WERI-Rb-1 (cell line): ENCODE data around the gene SZT2.

Experiments used
- DNase-seq: peaks from one replicate; pipeline ENCODE4 v3.0.0-alpha.2; 2020
- H3K27ac ChIP-seq: fragments of 250-450 bp; sonication (Bioruptor Pico); 2 replicates; pipeline ENCODE4 v1.5.1; 2020; ENCODE audit warnings: mild to moderate bottlenecking, moderate library complexity
- H3K27me3 ChIP-seq: fragments of 250-450 bp; sonication (Bioruptor Pico); 2 replicates; pipeline ENCODE4 v1.5.1; 2021; ENCODE audit warnings: mild to moderate bottlenecking, low read depth, moderate library complexity; ENCODE audit not compliant: insufficient read depth, severe bottlenecking
- H3K36me3 ChIP-seq: fragments of 250-450 bp; sonication (Bioruptor Pico); 2 replicates; pipeline ENCODE4 v1.5.1; 2020; ENCODE audit warnings: mild to moderate bottlenecking, moderate library complexity
- H3K4me3 ChIP-seq: 2 replicates; pipeline ENCODE4 v1.5.1; 2011; ENCODE audit warnings: low read depth, mild to moderate bottlenecking, control low read depth, low read length
- H3K9me3 ChIP-seq: fragments of 250-450 bp; sonication (Bioruptor Pico); 2 replicates; pipeline ENCODE4 v1.5.1; 2021; ENCODE audit warnings: mild to moderate bottlenecking, moderate library complexity; ENCODE audit not compliant: severe bottlenecking
- TF ChIP-seq, protein P1 (sequence below): IDR thresholded peaks from 2 replicates; pipeline ENCODE4 v1.5.1; 2011; ENCODE audit warnings: low read depth, mild to moderate bottlenecking, control low read depth, inconsistent platforms, low read length

Gene SZT2

DNA sequence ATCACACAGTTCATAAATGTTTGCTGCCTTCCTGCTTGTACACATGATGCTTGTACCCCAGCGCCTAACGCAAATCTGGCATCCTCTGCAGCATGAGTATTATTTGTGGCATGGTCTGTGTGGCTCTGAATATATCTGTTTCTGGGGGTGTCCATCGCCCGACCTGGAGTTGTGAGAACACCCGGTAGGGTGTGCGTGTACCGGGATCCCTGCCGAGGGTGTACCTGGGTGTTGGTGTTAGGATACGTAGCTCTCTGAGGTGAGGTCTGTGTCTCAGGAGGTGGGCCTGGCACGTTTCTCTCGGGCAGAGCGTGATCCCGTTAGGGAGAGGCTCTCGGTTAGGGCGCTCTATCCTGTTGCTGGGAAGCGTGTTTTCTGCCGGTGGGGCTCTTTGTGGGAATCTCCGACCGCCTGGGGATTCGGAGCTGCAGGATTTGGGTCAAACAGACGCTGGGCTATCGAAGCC, 41.3 kb upstream of the SZT2 start:
- peak; percentile 65 for DNase-seq
- Histone ChIP-seq H3K36me3 (no peaks in the 10 kb centered on the region), H3K27me3 (no peaks in the 10 kb centered on the region), H3K9me3 (no peaks in the 10 kb centered on the region), H3K27ac (peak overlapping the region; percentile 94), H3K4me3 (peak overlapping the region; percentile 73)
- TF ChIP-seq, protein P1, sequence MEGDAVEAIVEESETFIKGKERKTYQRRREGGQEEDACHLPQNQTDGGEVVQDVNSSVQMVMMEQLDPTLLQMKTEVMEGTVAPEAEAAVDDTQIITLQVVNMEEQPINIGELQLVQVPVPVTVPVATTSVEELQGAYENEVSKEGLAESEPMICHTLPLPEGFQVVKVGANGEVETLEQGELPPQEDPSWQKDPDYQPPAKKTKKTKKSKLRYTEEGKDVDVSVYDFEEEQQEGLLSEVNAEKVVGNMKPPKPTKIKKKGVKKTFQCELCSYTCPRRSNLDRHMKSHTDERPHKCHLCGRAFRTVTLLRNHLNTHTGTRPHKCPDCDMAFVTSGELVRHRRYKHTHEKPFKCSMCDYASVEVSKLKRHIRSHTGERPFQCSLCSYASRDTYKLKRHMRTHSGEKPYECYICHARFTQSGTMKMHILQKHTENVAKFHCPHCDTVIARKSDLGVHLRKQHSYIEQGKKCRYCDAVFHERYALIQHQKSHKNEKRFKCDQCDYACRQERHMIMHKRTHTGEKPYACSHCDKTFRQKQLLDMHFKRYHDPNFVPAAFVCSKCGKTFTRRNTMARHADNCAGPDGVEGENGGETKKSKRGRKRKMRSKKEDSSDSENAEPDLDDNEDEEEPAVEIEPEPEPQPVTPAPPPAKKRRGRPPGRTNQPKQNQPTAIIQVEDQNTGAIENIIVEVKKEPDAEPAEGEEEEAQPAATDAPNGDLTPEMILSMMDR = no peak

DNA sequence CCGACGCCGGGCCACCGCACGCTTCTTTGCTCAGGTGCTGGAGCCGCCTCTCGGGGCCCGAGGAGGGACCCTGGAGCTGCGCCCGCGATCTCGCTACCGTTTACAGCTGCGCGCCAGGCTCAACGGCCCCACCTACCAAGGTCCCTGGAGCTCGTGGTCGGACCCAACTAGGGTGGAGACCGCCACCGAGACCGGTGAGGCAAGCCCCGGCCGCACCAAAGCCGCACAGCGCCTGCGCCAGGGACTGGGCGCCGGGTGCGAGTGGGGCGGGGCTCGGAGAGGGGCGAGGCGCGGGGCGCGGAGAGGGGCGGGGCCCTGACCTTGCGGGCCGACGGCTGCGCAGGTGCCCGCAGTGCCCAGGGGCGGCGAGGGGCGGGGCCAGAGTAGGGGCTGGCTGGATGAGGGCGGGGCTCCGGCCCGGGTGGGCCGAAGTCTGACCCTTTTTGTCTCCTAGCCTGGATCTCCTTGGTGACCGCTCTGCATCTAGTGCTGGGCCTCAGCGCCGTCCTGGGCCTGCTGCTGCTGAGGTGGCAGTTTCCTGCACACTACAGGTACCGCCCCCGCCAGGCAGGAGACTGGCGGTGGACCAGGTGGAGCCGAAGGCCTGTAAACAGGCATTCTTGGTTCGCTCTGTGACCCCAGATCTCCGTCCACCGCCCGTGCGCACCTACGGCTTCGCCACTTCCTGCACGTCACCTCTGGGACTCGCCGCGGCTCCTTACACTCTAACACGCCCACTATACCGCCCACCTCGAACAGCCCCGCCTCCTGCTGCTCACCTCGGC, 40.7 kb upstream of the SZT2 start:
- no peaks in the 10 kb centered on the region for H3K9me3 ChIP-seq
- H3K27ac ChIP-seq = peak overlapping the region; percentile 94
- no peaks in the 10 kb centered on the region for H3K27me3 ChIP-seq
- DNase-seq = peak; percentile 93
- peak overlapping the region; percentile 73 for H3K4me3 ChIP-seq
- H3K36me3 ChIP-seq = no peaks in the 10 kb centered on the region
- TF ChIP-seq, protein P1 = no peak

DNA sequence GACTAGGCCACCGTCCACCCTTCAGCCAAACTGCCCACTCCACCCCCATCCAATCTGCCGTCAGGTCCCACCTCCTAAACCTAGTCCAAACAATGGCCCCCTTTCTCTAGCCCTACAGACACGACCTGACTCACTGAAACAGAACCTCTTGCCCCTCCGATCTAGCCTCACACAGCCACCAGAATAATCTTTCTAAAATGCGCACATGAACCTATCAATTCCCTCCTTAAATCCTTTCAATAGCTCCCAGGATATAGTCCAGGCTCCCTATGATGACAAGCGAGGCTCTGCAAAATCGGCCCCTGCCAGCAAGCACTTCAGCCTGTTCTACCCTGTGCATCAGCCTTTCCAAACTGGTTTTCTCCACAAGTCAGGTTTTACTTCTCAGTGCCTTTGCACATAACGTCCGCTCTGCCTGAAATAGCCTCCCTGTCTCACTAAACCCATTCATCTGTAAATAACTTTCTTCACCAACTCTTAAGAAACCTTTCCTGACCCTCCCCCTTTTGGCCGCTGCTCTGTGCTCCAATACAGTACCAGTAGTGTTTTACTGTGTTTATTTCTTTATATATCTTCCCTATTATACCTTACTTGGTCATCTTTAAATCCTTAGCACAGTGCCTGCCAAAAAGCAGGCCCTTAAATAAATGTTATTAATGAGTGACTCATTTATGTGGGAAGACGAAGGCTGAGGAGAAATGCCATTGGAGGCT, 39.9 kb upstream of the SZT2 start:
- no peaks in the 10 kb centered on the region for H3K36me3 ChIP-seq

DNA sequence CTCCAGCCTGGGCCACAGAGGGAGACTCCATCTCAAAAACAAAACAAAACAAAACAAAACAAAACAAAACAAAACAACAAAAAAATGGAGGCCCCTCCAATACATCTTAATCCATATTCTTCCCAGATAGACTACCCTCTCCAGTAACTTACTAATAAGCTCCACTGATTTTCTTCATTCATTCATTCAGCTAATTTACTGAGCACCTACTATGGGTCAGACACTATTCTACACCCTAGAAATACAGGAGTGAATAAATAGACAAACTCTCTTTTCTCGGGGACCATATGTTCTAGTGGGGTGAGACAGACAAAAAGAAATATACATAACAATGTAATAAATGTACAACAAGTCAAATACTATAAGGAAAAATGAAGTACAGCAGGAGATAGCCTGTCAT, 38.7 kb upstream of the SZT2 start:
- Histone ChIP-seq H3K27me3 (no peaks in the 10 kb centered on the region), H3K27ac (no peak overlapping the region), H3K4me3 (no peak overlapping the region), H3K9me3 (no peaks in the 10 kb centered on the region), H3K36me3 (no peaks in the 10 kb centered on the region)
- DNase-seq = no peak
- TF ChIP-seq, protein P1 = no peak

More for the DNA sequence above, 39.9 kb upstream of the SZT2 start:
- no peak for DNase-seq
- Histone ChIP-seq H3K27me3 (no peaks in the 10 kb centered on the region), H3K27ac (peak overlapping the region; percentile 94), H3K9me3 (no peaks in the 10 kb centered on the region), H3K4me3 (peak overlapping the region; percentile 73)
- TF ChIP-seq, protein P1 = no peak

DNA sequence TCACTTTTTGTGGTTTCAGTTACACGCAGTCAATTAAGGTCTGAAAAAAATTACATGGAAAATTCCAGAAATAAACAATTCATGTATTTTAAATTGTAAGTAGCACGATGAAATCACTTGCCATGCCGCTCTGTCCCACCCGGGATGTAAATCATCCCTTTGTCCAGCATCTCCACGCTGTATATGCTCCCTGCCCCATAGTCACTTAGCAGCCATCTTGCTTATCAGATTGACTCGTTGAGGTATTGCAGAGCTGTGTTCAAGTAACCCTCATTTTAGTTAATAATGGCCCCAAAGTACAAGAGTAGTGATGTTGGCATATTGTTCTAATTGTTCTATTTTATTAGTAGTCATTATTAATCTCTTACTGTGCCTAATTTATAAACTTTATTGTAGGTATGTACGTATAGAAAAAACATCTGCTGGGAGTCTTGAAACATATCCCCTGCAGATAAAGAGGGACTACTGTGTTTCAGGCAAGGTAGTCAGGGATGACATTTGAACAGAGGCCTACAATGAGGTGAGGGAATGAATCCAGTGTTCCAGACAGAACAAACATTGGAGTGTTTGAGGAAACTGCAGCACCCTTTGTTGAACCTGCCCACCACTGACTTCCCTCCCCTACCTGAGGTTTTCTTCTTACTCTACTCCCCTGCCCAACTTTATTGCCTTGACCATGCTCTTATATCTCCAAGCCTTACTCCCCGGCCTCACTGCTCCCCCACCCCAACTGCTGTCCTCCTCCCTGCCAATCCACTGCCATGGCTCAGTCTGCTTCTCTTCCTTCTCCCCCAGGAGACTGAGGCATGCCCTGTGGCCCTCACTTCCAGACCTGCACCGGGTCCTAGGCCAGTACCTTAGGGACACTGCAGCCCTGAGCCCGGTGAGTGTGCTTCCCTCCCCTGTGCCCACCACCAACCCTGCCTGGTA, 38.0 kb upstream of the SZT2 start:
- Histone ChIP-seq H3K9me3 (no peaks in the 10 kb centered on the region), H3K27ac (no peak overlapping the region), H3K27me3 (no peaks in the 10 kb centered on the region), H3K4me3 (no peak overlapping the region), H3K36me3 (no peaks in the 10 kb centered on the region)
- TF ChIP-seq, protein P1 = no peak
- DNase-seq = no peak
